T follicular helper cell (primary cell): Measurements from ENCODE around the gene CD93.

Experiments used
- DNase-seq: peaks from one replicate; pipeline ENCODE4 v3.0.0-alpha.2; 2020; ENCODE audit warnings: low read depth

The CD93 gene

DNA sequence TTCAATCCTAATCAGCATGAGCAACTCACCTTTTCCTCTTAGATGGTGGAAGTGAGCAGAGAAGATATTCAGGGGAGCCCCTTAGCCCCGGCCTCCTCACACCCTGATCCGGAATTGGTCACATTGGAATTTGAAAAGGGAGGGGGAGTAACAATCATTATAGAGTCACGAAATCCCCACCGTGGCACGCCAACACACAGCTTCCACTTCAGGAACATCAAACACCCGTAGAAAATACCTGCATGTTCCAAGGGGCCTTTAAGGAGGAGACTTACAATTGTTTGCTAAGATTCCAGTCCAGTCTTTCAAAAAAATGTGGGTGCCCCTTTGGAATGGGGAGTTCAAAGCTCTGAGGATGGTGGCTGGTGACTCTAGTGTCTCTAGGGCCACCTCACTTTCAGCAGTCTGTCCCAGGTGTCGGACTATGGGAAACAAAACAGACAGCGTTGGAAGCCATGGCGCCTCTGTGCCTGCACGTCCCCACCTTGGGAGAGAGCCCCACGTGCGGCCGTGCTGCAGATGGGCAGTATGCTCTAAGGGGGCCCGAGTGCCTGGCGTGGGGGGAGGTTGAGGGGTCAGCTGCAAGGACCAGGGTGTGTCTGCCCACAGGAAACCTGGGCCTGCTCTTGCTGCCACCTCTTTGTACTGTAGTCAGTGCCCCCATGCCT is 2.4 kb downstream of the CD93 start:
- no peak for DNase-seq

- DNase-seq = no peak
Measured at GRCh38 chr20:23082846-23083552, 3.1 kb downstream of the CD93 start.

GRCh38 chr20:23081263-23081819 is 4.8 kb downstream of the CD93 start:
- no peak for DNase-seq

GRCh38 chr20:23080521-23080920 is 5.6 kb downstream of the CD93 start:
- no peak for DNase-seq

DNA sequence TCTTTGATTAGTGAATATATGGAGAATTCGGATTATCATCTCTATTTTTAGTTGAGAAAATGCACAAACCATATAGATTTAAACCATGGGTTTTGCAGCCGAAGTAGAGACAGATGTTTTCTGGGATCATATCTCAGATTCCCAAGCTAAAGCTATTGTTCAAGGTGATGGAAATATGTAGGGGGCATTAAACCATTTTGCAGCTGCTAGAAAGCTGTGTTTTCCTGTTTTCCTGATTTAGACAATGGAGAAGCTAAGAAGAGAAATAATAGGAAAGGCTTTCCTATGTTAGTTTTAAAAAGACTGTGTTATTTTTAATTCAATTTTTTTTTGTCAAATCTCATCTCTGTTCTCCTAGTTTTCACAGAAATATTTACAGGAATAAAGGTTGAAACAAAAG is 6.2 kb downstream of the CD93 start:
- no peak for DNase-seq

DNA sequence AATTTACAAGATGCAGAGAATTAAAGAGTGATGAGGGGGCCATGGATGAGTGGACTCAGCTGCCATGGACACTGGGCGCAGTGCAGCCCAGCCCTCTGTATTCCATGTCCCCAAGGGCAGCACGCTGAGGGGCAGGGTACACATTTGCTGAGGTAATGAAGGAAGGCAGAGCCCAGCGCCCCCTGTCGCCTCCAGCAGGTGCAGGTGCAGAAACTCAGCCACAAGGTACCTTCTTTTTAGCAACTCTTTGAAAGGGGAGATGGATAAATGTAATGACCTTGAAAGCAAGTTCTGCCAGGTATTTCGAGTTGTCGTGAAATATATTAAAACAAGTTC is 7.1 kb downstream of the CD93 start:
- DNase-seq = no peak

DNA sequence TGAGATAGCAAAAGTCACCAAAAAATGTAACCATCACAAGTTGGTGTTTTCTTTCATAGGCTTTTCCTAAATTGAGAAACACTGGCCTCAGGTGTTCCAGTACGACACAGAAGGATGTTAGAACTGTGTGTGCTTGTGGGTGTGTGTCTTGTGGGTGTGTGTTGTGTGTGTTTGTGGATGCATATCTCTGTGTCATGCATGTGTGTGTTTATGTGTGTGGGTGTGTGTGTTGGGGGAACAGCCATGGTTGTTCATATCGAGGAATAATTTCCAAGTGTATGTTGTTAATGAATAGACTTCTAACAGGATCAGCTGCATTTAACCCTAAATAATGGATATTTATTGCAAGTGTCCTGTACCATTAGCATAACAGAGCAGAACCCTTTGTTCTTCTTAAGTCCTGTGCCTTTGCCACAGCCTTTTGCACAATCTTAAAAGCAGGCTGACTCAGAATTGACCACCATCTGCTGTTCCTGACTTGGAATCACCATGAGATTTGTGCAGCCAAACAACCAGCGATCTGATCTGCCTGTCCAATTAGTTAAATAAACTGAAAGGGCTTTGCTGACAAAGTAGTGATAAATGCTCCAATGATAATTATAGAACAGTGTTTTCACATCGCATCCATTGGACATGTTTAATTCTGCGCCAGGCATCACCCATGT is 7.6 kb downstream of the CD93 start:
- no peak for DNase-seq

GRCh38 chr20:23077277-23077676 is 8.8 kb downstream of the CD93 start:
- DNase-seq = no peak

- no peak for DNase-seq
Measured at GRCh38 chr20:23074052-23074451, 12.1 kb downstream of the CD93 start.

DNA sequence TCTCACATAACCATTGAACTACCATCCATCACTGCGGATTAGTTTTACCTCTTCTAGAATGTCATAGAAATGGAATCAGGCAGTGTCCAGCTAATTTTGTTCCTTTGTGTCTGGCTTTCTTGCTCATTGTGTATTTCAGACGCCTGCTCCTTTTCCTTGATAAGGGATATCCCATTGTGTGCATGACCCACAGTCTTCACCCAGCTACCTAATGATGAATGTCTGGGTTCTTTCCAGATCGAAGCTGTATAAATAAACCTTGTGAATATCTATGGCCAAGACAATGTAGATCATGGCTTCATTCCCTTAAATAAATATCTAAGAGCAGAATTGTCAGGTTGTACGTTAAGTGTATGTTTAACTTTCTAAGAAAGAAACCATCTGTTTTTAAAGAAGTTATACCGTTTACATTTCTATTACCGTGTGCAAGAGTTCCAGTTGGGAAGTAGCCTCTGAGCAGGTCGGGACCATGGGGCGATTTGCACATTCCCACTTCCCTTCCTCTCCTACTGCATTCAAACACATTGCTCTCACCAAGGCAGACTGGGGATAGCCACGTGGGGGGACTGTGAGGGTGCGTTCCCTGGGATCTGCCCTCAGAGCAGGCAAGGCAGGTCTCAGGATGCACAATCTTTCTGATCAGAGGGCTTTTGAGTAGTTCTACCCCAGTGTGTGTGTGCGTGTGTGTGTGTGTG is 13.1 kb downstream of the CD93 start:
- DNase-seq = no peak

DNA sequence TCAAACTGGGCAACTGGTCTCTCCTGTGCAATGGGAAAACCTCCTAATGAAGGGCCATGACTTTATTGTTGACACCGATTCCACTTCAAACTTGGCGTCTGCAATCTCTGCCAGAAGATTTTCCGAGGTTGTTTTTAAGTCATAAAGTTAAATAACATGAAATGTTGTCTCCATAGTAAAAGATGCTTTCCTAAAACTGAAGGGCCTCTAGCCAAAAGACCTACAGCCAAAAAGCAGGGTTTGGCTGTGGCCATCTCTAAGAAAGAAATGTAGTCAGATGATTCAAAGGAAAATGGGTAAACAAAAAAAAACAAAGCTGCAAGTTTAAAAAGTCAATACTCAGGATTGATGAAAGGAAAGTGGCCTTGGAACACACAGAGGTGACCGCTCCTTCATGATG is 14.1 kb downstream of the CD93 start:
- DNase-seq = no peak

DNA sequence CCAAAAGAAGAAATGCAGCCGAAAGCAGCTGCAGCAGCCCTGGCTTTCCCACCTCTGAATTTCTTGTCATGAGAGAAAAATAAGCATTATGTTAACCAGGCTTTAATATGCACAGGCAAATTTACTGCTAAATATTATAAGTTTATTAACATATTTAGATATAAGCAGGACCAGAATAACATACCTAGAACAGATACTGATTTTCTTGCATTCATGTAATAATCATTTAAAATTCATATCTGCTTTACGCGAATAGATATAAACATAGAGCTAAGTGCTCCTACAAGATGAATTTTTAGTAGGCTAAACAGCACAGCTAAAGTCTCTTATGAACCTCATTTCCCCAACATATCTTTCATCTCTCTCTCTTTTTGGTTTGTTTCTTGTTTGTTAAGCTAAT is 14.7 kb downstream of the CD93 start:
- DNase-seq = no peak

DNA sequence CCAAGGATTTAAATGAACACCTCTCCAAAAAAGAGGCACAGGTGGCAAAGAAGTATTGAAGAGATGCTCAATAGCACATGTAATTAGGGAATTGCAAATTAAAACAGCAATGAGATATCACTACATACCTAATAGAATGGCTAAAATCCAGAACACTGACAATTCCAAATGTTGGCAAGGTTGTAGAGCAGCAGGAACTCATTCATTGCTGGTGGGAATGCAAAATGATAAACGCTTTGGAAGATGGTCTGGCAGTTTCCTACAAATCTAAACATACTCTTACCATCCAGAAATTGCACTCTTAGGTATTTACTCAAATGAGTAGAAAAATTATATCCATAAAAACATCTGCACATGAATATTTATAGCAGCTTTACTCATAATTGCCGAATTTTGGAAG is 17.0 kb downstream of the CD93 start:
- DNase-seq = no peak

- DNase-seq = no peak
Measured at GRCh38 chr20:23068283-23068682, 17.8 kb downstream of the CD93 start.

DNA sequence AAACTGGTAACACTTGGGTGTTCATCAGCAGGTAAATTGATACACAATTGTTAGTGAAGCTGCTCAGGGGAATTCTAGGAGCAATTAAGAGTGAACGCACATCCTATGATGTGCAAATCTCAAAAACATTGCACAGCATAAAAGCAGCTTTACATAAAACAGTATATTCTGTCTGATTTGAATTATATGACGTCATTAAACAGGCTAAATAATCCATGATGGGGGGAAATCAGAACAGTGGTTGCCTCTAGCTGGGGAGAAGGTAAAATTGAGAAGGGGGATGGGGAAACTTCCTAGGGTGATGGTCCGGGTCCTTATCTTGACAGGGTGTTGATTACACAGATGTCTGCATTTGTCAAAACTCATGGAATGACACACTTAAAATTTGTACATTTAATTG is 19.4 kb downstream of the CD93 start:
- no peak for DNase-seq

GRCh38 chr20:23065266-23066201 is 20.6 kb downstream of the CD93 start:
- DNase-seq = no peak

DNA sequence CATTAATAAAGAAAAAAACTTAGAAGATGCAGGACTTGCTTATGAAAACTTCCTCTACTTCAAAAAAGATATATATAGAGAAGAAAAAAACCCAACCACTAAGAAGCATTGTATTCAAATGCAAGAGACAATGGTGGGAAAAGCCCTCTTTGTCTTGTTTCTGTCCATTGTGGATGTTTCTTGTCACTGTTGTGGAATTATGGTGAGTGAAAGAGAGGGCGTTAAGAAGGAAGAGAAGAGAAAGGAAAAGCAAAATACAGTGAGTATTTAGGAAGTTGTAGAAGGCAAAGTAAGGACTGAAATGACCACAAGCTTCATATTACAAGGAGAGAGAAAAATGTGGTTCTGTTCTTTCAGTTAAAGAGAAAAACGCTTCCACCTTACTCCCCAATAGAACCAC is 22.5 kb downstream of the CD93 start:
- no peak for DNase-seq

GRCh38 chr20:23063168-23063567 is 23.0 kb downstream of the CD93 start:
- DNase-seq = no peak

DNA sequence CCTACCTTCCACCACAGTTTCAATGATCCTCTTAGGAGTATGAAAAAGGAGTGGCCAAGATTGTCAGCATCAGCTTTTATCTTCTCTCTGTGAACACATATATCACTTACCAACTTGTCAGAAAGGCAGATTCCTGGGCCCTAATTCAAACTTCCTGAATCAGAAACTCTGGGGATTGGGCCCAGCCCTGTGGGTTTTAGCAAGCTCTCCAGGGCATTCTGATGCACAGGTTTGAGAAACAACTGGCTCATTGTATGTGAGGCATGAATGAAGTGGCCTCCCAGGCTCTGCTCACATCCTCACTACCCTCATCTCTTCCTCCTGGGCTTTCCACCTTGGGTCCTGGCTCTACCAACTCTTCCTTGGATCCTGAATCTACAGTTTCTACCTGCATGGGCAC is 23.5 kb downstream of the CD93 start:
- DNase-seq = no peak

- no peak for DNase-seq
Measured at GRCh38 chr20:23061734-23062561, 24.2 kb downstream of the CD93 start.

- no peak for DNase-seq
Measured at GRCh38 chr20:23061262-23061661, 24.9 kb downstream of the CD93 start.
